GM19455 (cell line): ENCODE measurements around the gene CCDC12.

ENCODE experiments used
- ATAC-seq: cut with Tn5 transposase; IDR thresholded peaks from one replicate; pipeline ENCODE4 v1.9.1; 2021; ENCODE audit not compliant: unreplicated experiment

Gene CCDC12

DNA sequence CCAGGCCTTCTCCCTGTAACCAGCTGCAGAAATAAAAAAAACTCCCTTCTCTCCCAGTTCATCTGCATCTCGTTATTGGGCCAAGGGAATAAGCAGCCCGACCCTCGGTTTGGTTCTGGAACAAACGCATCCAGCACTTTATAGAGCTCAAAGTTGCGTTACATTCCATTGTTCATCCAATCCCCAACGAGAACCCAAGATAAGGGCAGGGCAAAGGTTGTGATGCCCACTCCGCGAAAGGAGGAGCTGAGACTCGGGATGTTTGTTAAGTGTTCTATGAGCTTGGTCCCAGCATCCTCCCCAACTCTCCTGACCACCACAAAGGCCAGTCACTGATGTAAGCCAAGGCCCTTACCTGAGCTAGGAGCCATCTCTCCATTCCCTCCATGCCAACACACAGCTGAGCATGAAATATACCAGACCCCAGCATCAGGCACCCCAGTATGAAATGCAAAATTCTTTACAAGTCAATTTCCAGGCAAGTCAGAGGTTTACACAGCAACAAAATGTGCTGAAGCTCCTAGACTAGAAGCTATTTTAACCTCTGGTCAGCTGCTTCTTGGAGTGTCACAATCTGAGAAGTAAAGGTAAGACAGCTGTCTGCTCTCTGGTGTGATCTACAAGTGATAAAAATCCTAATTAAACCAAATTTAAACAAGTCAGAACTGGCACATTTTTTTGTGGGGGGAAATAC, 17.9 kb downstream of the CCDC12 start:
- ATAC-seq = no peak

DNA sequence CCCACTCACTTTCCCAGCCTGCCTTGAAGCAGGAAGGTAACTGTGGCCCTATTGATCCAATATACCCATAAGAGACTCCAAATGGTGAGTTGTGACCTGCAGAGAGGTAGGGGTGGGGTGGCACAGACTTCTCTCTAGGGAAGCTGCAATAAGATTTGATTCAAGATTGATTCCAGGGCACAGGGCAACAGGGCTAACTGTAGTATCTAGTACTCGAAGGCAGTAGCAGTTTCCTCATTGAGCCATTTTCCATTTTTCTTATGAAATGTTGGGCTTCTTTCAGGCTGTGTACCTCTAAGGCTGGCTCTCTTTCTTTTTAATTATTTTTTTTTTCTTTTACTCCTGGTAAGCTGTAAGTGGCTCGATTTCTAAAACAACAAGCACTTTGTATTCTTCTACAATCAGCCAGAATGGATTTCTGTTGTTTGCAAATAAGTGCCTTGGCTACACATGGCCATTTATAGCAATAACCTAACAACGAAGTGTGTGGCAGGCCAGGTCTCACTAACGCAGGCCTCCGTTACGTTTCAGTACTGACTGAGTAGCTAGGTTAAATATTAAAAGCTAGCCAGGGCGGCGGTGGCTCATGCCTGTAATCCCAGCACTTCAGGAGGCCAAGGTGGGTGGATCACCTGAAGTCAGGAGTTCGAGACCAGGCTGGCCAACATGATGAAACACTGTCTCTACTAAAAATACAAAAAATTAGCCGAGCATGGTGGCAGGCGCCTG, 19.3 kb downstream of the CCDC12 start:
- no peak for ATAC-seq

DNA sequence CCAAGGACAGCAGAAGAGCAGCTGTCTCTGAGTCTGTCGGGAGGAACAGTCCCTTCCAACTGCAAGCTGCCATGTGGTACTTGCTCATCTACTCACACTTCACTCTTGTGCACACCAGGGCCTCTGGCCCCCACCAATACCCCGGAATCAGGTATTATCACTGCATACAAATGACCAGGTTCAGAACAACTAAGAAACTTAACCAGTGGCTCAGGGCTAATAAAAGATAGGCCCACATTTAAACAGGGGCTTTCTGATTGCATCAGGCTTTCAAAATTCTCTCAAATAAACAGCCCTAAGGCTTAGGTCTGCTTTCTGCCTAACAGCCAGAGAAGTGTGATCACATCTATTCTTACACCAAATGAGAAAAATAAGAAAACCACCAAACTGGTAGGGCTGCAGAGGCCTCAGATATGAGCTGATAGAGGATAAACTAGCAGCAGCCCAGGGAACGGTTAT, 20.7 kb downstream of the CCDC12 start:
- no peak for ATAC-seq

DNA sequence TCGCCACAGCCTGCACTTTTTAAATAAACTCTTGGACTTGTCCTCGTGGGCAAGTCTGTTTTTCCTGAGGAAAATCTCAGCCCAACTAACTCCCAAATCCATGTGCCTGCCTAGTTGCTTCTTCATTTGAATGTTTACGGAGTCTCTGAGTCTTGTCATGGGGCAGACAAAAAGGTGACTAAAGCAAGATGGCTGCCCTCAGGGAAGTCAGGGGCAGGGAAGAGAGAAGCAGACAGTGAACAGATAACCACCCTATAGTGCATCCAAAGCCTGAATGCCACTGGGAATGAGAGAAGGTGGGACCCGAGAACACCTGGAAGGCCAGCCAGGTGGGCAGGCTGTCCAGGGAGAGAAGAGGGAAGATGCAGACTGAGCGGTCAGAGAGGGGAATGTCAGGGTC, 21.4 kb downstream of the CCDC12 start:
- no peak for ATAC-seq

DNA sequence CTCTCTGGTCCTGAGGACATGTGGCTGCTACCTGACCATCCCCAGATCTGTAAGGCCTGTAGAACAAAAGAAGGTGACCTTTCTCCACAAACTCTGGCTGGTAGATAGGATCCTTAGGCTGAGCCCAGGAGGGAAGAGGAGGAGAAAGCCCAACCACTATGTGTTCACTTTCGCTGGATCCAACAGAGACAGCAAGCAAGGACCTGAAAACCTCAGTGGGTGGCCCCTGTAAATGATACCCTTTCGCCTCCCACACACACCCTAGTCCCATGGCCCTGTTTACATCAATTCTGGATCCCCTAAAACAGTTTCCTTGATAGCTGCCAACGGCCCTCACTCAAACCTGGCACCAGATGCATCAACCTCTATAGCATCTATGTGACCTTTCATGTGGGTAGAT, 22.4 kb downstream of the CCDC12 start:
- ATAC-seq = no peak

DNA sequence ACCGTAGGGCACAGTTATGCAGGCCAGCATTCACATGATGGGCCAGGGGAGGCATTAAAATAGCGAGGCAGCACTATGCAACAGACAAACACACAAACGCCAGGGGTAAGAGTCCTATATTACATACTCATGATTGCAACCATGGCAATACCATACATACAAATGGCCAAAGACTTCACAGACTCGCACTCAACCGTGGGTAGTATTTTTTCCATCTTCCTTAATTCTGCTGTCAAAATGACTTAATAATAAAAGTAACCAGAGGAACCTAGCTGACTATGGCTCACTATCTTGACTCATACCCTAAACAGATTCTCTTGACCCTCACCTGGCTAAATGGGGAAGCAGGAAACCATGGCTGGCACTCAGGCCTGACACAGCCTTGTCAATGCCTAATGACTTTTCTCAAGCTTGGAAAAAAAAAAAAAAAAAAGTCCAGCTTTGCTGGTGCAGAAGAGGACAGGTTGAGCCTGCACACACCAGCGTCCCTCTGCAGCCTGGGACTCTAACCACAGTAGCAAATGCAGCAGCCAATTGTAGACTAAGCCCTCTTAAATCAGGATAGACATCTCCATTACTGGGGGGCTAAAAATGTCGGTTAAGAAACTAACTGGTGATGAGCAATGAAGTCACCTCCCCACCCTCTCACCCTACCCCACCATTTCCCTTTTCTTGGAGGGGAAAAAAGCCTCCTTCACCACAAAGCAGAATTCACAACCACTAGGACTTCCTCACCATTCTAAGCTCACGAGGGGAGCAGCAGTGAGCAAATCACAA, 23.1 kb downstream of the CCDC12 start:
- ATAC-seq = no peak

DNA sequence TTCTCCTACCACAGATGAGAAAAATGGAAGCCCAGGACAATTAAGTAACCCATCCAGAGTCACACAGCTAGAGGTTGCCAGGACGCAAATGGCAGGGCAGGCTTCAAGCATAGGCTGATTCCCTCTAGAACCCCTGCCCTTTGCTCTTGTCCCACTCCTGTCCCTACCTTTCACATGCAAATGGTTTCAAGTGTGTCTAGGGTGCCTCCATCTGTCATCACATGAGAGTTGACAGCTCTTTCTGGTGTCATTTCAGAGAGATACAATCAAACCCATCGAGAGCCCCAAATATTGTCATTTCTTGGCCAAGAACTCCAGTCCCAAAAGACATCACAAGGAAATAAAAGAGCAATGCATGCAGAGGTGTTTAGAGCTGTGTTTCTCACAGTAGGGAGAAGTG, 23.7 kb downstream of the CCDC12 start:
- no peak for ATAC-seq

DNA sequence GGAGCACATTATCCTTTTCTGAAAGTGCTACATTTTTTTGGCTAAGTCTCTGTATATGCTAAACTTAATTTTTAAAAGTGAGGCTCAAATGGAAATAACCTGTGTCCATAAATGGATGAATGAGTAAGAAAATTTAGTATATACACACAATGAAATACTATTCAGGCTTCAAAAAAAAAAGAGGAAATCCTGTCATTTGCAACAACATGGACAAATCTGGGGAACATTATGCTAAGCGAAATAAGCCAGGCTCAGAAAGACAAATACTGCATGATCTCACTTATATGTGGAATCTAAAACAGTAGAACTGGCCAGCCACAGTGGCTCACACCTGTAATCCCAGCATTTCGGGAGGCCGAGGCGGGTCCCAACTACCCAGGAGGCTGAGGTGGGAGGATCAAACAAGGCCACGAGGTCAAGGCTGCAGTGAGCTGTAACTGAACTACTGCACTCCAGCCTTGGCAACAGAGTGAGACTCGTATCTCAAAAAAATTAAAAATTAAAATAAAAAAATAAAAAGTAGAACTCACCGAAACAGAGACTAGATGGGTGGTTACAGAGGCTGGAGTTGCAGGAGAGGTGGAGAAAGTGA, 25.8 kb downstream of the CCDC12 start:
- ATAC-seq = no peak

DNA sequence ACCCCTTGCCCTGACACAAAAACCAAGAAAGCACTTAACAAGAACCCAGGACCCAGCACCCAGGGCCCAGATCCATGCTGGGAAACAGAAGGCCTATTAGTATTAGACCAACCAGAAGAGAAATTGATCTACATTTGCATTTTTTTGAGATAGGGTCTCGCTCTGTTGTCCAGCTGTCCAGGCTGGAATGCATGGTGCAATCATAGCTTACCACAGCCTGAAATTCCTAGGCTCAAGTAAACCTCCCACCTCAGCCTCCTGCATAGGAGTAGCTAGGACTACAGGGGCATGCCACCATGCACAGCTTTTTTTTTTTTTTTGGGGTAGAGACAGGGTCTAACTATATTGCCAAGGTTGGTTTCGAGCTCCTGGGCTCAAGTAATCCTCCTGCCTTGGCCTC, 26.4 kb downstream of the CCDC12 start:
- no peak for ATAC-seq

DNA sequence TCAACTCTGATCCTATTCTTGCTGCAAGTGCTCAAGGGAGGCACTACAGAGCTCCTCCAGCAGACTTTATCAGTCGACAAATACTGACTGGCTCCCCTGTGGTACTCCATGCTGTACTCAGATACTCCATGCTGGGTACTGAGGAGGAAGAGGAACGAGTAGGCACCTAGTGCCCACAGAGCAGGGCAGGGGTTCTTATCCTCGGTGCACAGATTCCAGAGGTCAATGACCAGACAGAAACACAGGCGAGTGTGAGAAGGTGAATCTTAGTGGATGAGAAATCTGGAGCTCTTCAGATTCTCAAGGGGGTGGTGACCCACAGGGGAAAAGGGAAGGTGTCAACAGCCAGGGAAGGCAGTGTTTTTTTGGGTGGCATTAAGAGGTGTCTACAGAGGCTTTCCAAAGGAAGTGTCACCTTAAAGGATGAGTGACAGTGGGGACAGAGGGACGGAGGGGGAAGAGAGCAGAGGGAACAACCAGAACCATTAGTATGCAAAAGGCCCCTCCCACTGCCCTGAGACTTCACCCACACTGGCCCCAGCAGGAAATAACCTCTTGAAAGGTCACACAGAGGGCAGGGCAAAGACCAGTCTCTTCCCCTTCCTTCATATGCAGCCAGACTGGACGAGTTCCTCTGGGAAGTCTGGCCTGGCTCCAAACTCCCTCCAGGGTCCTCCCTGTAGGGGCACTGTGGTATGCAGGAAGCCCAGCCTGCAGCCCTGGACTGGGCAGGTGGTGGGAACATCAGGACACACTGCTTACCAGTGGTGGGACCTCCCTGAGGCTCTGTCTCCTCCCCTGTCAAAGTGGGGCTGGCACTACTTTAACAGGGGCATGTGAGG, 27.5 kb downstream of the CCDC12 start:
- no peak for ATAC-seq

DNA sequence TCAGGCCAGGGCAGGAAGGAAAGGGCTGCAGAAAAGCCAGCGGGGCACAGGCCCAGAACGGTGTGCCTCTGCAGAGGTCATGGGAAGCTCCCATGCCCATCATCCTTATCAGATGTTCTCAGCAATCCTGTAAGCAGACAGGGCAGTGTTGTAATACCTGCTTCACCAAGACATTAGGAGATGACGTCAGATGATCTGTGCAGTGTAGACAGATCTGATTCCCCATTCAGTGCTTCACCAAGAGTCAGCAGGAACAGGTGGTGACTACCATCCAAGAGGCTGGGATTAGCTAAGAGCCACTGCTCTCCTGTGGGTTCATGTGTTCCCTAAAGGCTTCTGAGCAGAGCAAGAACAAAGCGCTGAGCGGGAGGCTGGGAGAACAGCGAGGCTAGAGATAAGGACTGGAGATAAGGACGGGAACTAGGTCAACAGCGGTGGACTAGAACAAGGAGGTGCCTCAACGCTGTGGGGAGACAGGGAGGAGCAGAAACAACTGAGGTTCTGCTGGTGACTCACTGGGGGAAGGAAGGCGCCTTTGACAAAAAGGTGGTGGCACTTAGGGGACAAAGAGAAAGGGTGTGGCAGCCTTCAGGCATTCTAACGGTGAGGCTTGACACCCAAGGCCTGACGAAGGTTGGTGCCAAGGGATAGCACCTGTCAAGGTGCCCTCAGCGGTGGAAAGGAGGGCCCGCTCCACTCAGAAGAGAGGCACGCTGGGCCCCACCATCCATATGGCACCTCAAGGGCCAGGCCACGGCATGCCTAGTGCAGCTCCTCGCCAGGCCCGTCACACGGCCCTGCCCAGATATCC, 28.4 kb downstream of the CCDC12 start:
- ATAC-seq = no peak

DNA sequence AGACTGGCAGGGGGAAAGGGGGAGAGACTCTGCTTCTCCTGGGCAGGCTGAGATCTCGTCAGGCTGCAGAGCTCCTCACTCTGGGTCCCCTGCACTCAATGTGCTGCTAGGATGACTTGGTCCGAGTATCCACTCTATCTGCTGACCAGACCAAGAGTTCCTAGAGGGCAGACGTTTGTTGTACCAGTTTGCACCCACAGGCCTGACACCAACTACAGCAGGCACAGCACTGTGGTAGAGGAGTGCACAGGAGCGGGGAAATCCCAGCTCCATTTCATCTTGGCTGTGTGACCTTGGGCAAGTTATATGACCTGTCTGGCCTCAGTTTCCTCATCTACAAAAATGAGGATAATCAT, 29.0 kb downstream of the CCDC12 start:
- ATAC-seq = no peak

DNA sequence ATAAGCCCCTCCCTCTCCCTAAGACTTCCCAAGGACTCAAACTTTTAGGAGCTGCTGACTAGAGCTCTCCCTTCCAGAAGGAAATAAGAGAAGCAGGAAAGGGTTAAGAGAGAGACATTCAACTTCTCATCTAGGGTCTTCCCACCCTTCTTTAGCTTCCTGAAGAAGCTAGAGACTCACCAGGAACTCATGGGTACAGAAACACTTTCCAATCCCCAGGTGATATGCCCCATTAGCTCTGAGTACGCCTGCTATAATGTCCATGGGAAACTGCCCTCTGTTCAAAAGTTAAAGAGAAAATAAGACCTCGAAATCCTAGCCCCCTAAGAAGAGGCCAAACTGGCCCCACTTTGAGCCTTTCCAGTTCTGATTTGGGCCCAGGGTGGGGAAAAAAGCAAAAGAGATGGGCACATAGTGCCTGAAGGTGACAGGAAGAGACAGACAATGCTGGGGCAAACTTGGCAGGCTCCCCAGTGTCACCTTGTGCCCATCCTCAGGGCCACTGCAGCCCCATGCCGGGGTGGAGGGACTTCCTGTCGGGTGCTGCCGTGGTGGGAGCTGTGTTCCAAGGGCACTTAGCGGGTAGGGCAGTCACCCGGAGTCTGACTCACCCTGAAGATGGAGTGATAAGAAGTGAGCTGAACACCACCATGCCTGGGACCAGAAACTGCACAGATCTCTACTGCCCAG, 29.5 kb downstream of the CCDC12 start:
- ATAC-seq = no peak

DNA sequence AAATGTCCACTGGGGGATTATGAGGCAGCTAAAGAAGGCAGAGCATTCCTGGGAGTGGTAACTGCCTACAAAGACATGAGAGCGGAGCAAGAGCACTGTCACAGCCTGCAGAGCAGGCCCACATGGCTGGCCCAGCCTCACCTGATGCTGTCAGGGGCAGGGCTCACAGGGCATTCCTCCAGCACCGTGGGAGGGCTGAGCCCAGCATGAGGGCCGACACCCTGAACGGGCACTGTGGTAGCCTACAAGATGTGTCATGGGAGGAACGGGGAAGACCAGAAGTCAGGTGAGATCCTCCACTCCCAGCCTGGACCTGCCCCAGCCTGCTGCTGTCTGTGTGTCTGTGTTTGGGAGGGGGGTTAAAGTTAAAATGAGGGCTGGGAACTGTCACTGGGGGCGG, 30.1 kb downstream of the CCDC12 start:
- no peak for ATAC-seq

DNA sequence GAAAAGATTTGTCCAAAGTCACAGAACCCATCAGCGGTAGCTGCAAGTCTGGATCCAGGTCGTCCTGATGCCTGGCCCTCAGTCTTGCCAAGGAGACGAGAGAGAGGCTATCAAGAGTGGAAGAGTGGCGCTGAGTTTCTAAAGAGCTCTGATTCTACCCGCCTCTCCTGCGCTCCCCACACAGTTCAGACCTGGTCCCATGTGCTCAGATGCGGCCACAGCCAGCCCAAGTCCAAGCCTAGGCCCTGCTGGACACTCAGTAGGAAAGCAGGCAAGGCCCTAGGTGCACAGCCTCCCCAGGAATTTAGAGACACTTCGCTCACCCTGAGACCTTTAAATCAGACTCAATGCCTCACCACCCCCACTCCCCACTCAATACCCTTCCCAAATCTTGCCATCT, 32.4 kb downstream of the CCDC12 start:
- no peak for ATAC-seq

DNA sequence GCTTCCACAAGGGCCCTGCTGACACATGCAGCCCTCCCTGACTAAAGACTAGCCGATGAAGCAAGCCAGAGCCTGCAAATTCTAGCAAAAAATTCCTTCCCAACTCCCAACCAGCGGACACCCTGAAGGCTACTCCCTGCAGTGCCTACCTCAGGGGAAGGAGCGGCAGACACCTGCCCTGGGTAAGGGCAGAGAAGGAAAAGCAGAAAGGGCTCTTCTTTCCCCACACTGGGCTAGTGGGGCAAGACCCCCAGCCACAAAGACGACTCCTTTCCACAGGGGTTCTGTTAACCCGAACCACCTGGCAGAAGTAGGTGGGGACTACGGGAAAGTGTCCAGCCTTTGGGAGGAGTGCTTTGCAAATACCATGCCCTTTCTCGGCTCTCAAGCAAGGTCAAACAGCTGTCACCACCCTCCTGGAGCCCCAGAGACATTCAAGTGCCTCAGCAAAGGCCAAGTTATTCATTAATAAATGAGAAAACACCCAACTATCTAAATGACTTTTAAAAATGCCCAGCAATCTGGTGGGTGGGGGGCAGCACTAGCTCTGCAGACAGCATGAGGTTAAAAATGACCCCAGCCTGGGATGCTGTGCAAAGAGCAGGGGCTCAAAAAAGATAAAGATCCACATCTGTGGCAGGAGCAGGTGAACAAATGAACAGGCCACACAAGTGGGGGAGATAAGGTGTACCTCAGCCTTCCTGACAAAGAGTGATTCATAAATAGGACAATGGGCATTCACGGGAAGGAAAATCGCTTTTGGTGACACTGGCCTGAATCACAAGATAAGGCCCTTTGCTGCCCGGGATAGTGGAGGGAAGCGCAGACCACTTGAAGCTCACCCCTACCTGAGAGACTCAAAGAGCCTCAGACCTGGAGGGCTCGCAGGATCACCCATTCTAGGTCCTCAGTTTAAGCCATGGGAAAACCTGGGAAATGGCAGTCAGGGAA, 33.0 kb downstream of the CCDC12 start:
- ATAC-seq = no peak

DNA sequence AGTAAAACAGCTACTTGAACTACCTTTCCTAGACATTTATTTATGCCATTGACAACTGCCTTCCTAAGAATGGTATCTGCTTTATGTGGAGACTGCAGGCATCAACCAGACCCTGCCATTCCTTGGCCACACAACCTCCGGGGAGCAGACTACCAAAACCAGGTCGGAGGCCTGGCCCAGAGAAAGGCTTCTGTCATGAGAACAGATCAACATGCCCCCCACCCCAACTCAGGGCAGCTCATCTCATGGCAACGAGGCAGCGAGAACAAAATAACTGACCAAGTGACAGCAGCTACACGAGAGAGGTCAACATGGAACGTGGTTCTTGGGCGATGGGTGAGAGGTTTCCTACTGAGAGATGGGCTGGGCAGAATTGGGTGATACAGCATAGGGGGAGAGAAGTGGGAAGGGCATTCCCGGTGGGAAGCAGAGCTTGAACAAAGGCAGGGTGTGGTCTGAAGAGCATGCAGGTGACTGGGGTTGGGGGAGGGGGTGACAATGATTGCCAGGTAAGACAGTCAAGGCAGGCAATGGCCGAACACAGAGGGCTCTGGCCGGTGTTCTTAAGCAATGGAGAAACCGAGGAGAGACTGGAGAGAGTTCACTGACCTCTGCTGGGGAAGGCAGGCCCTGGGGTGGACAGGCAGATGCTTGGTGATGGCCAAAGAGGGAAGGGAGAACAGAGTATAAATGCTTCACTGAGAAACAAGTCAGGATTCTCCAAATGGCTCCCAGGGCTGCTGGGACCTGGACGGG, 33.9 kb downstream of the CCDC12 start:
- ATAC-seq = no peak

DNA sequence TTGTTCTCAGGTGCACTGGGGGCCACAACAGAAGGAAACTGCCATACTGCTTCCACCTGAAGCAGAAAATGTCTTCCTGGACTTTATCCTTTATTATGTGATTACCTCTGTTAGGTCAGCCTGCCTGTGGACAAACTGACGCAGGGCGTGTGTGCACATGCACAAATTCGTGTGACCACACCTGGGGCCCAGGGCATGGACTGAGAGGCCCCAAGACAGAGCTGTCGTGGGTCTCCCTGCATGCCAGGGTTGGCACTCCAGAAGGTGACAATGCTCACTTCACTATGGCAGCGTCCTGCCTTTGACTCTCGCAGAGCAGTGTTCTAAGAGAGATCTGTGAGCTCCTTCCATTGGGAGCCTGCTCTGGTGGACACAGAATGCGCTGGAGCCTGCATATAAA, 34.5 kb downstream of the CCDC12 start:
- ATAC-seq = no peak
